HepG2 (cell line): ENCODE measurements around the gene DYTN.

Source experiments
- CEBPG ChIP-seq: IDR thresholded peaks from 2 replicates; pipeline ENCODE4 v1.6.1; 2016
- CHD2 ChIP-seq: IDR thresholded peaks from 2 replicates; pipeline ENCODE4 v1.6.1; 2011; ENCODE audit warnings: low read depth, low read length, improper control_type of control experiment
- GATA4 ChIP-seq: sonication (generic); IDR thresholded peaks from 2 replicates; pipeline ENCODE4 v1.6.1; 2016; ENCODE audit warnings: antibody characterized with exemption, low read depth, borderline replicate concordance
- MEIS2 ChIP-seq: sonication (generic); formaldehyde crosslinking; IDR thresholded peaks from 2 replicates; pipeline ENCODE4 v1.9.0; 2021; ENCODE audit warnings: mild to moderate bottlenecking, missing genetic modification reagents
- POLR2A ChIP-seq, 2 experiments: IDR thresholded peaks; 2 replicates each; pipeline ENCODE4 v1.6.1; 2011; ENCODE audit warnings: low read depth in 2 of 2, low read length in 2 of 2, mild to moderate bottlenecking in 1 of 2, moderate library complexity in 1 of 2; ENCODE audit not compliant: insufficient read depth in 1 of 2
- SMAD1 ChIP-seq: sonication (generic); formaldehyde crosslinking; IDR thresholded peaks from 2 replicates; pipeline ENCODE4 v1.4.0; 2020; ENCODE audit warnings: missing genetic modification reagents, low read depth, mild to moderate bottlenecking, borderline replicate concordance
- YY1 ChIP-seq: IDR thresholded peaks from 2 replicates; pipeline ENCODE4 v1.6.1; 2011; ENCODE audit warnings: low read length, low read depth, moderate library complexity, mild to moderate bottlenecking; ENCODE audit not compliant: insufficient read depth, insufficient replicate concordance
- ZBTB20 ChIP-seq: sonication (generic); formaldehyde crosslinking; IDR thresholded peaks from 2 replicates; pipeline ENCODE4 v1.8.1; 2023; ENCODE audit warnings: missing genetic modification reagents, low read depth, mild to moderate bottlenecking, borderline replicate concordance
- ZNF121 ChIP-seq: sonication (generic); formaldehyde crosslinking; IDR thresholded peaks from 2 replicates; pipeline ENCODE4 v1.5.0; 2020; ENCODE audit warnings: mild to moderate bottlenecking, missing genetic modification reagents
- ZNF432 ChIP-seq: sonication (generic); formaldehyde crosslinking; IDR thresholded peaks from 2 replicates; pipeline ENCODE4 v1.5.0; 2020; ENCODE audit warnings: missing genetic modification reagents, mild to moderate bottlenecking, borderline replicate concordance
- ZNF550 ChIP-seq: sonication (generic); formaldehyde crosslinking; IDR thresholded peaks from 2 replicates; pipeline ENCODE4 v1.4.0; 2020; ENCODE audit warnings: mild to moderate bottlenecking, missing genetic modification reagents, borderline replicate concordance
- TF ChIP-seq, protein P1 (sequence below): sonication (generic); formaldehyde crosslinking; IDR thresholded peaks from 2 replicates; pipeline ENCODE4 v1.5.0; 2020; ENCODE audit warnings: missing genetic modification reagents, mild to moderate bottlenecking, borderline replicate concordance
- TF ChIP-seq, protein P2 (sequence below): sonication (generic); formaldehyde crosslinking; IDR thresholded peaks from 2 replicates; pipeline ENCODE4 v1.5.0; 2020; ENCODE audit warnings: mild to moderate bottlenecking, missing genetic modification reagents, moderate library complexity
- TF ChIP-seq, protein P3 (sequence below), 2 experiments: IDR thresholded peaks; 2 replicates each; pipeline ENCODE4 v1.6.1; 2011 to 2012; ENCODE audit warnings: low read length in 2 of 2, borderline replicate concordance in 1 of 2, low read depth in 1 of 2, mild to moderate bottlenecking in 1 of 2, moderate library complexity in 1 of 2

DNA sequence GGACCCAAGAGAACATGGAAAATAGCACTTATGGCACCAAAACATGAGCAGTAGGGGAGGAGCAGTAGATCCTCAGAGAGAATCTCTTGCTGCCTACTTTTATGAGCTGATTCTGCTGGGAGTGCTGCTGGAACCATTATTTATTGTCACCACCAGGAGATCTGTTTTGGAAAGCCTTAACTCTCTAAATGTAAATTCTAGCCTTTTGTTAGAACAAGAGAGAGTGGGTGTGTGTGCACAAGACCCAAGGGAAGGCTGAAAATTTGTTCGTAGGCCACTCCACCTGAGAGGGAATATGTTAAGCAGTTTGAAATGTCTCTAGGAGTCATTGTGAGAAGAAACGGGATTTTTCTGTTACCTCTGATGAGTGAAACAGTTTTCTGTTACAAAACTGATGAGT lies 92.1 kb downstream of the DYTN start:
- no peak for TF ChIP-seq SMAD1 (CRISPR knock-in tag)
- TF ChIP-seq POLR2A (IDR thresholded peaks at IDR 0.05; ENCODE audit: insufficient read depth in 1 of 2, low read depth in 2 of 2, low read length in 2 of 2): no peak
- TF ChIP-seq, protein P1, sequence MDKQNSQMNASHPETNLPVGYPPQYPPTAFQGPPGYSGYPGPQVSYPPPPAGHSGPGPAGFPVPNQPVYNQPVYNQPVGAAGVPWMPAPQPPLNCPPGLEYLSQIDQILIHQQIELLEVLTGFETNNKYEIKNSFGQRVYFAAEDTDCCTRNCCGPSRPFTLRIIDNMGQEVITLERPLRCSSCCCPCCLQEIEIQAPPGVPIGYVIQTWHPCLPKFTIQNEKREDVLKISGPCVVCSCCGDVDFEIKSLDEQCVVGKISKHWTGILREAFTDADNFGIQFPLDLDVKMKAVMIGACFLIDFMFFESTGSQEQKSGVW (CRISPR knock-in tag): no peak
- no peak for TF ChIP-seq MEIS2
- no peak for TF ChIP-seq ZNF121 (CRISPR knock-in tag)
- no peak for TF ChIP-seq CHD2
- TF ChIP-seq, protein P2, sequence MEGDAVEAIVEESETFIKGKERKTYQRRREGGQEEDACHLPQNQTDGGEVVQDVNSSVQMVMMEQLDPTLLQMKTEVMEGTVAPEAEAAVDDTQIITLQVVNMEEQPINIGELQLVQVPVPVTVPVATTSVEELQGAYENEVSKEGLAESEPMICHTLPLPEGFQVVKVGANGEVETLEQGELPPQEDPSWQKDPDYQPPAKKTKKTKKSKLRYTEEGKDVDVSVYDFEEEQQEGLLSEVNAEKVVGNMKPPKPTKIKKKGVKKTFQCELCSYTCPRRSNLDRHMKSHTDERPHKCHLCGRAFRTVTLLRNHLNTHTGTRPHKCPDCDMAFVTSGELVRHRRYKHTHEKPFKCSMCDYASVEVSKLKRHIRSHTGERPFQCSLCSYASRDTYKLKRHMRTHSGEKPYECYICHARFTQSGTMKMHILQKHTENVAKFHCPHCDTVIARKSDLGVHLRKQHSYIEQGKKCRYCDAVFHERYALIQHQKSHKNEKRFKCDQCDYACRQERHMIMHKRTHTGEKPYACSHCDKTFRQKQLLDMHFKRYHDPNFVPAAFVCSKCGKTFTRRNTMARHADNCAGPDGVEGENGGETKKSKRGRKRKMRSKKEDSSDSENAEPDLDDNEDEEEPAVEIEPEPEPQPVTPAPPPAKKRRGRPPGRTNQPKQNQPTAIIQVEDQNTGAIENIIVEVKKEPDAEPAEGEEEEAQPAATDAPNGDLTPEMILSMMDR: no peak
- TF ChIP-seq YY1: no peak
- TF ChIP-seq GATA4: no peak
- no peak for TF ChIP-seq CEBPG (CRISPR knock-in tag)
- no peak for TF ChIP-seq ZNF550 (CRISPR knock-in tag)
- TF ChIP-seq ZBTB20 (CRISPR knock-in tag): no peak
- TF ChIP-seq ZNF432 (CRISPR knock-in tag): no peak
- TF ChIP-seq, protein P3, sequence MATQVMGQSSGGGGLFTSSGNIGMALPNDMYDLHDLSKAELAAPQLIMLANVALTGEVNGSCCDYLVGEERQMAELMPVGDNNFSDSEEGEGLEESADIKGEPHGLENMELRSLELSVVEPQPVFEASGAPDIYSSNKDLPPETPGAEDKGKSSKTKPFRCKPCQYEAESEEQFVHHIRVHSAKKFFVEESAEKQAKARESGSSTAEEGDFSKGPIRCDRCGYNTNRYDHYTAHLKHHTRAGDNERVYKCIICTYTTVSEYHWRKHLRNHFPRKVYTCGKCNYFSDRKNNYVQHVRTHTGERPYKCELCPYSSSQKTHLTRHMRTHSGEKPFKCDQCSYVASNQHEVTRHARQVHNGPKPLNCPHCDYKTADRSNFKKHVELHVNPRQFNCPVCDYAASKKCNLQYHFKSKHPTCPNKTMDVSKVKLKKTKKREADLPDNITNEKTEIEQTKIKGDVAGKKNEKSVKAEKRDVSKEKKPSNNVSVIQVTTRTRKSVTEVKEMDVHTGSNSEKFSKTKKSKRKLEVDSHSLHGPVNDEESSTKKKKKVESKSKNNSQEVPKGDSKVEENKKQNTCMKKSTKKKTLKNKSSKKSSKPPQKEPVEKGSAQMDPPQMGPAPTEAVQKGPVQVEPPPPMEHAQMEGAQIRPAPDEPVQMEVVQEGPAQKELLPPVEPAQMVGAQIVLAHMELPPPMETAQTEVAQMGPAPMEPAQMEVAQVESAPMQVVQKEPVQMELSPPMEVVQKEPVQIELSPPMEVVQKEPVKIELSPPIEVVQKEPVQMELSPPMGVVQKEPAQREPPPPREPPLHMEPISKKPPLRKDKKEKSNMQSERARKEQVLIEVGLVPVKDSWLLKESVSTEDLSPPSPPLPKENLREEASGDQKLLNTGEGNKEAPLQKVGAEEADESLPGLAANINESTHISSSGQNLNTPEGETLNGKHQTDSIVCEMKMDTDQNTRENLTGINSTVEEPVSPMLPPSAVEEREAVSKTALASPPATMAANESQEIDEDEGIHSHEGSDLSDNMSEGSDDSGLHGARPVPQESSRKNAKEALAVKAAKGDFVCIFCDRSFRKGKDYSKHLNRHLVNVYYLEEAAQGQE (IDR thresholded peaks at IDR 0.05; ENCODE audit: borderline replicate concordance in 1 of 2, low read depth in 1 of 2, low read length in 2 of 2): no peak
